K562 (cell line): ENCODE results near the gene ITGB3BP. TPM values are rescaled to one million over a fixed set of nuclear protein-coding genes. Genes with fewer than 3 reads are reported as not detected.

ENCODE experiments used
- ASH1L ChIP-seq: fragments of 450-650 bp; IDR thresholded peaks from 2 replicates; pipeline ENCODE4 v1.6.1; 2018; ENCODE audit warnings: borderline replicate concordance, mild to moderate bottlenecking, low read depth; ENCODE audit not compliant: partially characterized antibody
- C11orf30 ChIP-seq: fragments of 450-650 bp; IDR thresholded peaks from 2 replicates; pipeline ENCODE4 v1.6.1; 2016; ENCODE audit warnings: low read depth, mild to moderate bottlenecking
- CAMTA2 ChIP-seq: fragments of 250-450 bp; sonication (Bioruptor Pico); conservative IDR thresholded peaks from 2 replicates; pipeline ENCODE4 v1.5.1; 2022
- CSDE1 ChIP-seq, 2 experiments: fragments of 450-650 bp; IDR thresholded peaks; 2 replicates each; pipeline ENCODE4 v1.6.1; 2016; ENCODE audit warnings: mild to moderate bottlenecking in 1 of 2
- CXXC5 ChIP-seq: fragments of 250-450 bp; sonication (Bioruptor Pico); IDR thresholded peaks from 2 replicates; pipeline ENCODE4 v1.8.0; 2022; ENCODE audit warnings: inconsistent platforms, mild to moderate bottlenecking, moderate library complexity
- DIDO1 ChIP-seq: fragments of 450-650 bp; IDR thresholded peaks from 2 replicates; pipeline ENCODE4 v1.6.1; 2016; ENCODE audit warnings: low read depth, missing biosample characterization, missing genetic modification characterization
- EZH2 ChIP-seq: IDR thresholded peaks from 2 replicates; pipeline ENCODE4 v1.6.1; 2012; ENCODE audit warnings: low read depth, mild to moderate bottlenecking, inconsistent platforms, low read length, borderline replicate concordance
- HDAC6 ChIP-seq: IDR thresholded peaks from 2 replicates; pipeline ENCODE4 v1.6.1; 2012; ENCODE audit warnings: low read depth, mild to moderate bottlenecking, control low read depth, inconsistent platforms, low read length, moderate library complexity
- HNRNPUL1 ChIP-seq: fragments of 200-400 bp; formaldehyde crosslinking; IDR thresholded peaks from 2 replicates; pipeline ENCODE4 v1.6.1; 2017; ENCODE audit warnings: low read length
- PHTF2 ChIP-seq: fragments of 250-450 bp; sonication (Bioruptor Pico); IDR thresholded peaks from 2 replicates; pipeline ENCODE4 v1.5.0; 2021; ENCODE audit warnings: mild to moderate bottlenecking
- TBP ChIP-seq: optimal IDR thresholded peaks from 2 replicates; pipeline ENCODE3; 2011; ENCODE audit warnings: low read depth, low read length, improper control_type of control experiment
- TGIF2 ChIP-seq: sonication (generic); formaldehyde crosslinking; IDR thresholded peaks from 2 replicates; pipeline ENCODE4 v1.8.1; 2022; ENCODE audit warnings: mild to moderate bottlenecking, missing genetic modification reagents, moderate library complexity
- XRCC3 ChIP-seq: fragments of 450-650 bp; IDR thresholded peaks from 2 replicates; pipeline ENCODE4 v1.6.1; 2017; ENCODE audit warnings: mild to moderate bottlenecking, moderate library complexity
- ZKSCAN8 ChIP-seq: fragments of 200-800 bp; sonication (Bioruptor generic); IDR thresholded peaks from 2 replicates; pipeline ENCODE4 v1.6.1; 2016; ENCODE audit warnings: missing genetic modification characterization, missing compliant biosample characterization
- ZNF146 ChIP-seq: IDR thresholded peaks from one replicate; pipeline ENCODE4 v1.6.1; 2018; ENCODE audit warnings: missing compliant biosample characterization; ENCODE audit not compliant: unreplicated experiment
- ZNF76 ChIP-seq: fragments of 250-450 bp; sonication (Bioruptor Pico); IDR thresholded peaks from 2 replicates; pipeline ENCODE4 v1.4.0; 2020; ENCODE audit warnings: mild to moderate bottlenecking, moderate library complexity, borderline replicate concordance
- polyA plus RNA-seq, 8 experiments: library from polyadenylated mRNA; depleted of rRNA in 4 of 8; stranded (reverse) in 5 of 8; unstranded in 3 of 8; fragments of >200 nt; fragmentation: Nextera tagmentation in 2 of 8; fragmentation: Illumina TruSeq in 1 of 8; extraction: Ambion mirVana in 2 of 8; extraction: Trizol in 1 of 8; gene quantifications; 2 replicates each; pipeline versions ENCODE4 v1.2.1 to v1.2.3, GENCODE V29; 2011 to 2014; ENCODE audit warnings: inconsistent platforms in 1 of 8, missing spikeins in 1 of 8
- total RNA-seq, 7 experiments: library from RNA; depleted of rRNA in 6 of 7; stranded (reverse); fragments of >200 nt in 6 of 7; fragmentation: Illumina TruSeq in 2 of 7; extraction: Trizol in 2 of 7; gene quantifications; 2 replicates each; pipeline versions ENCODE4 v1.2.1 to v1.2.3, GENCODE V29; 2011 to 2021; ENCODE audit warnings: low replicate concordance in 1 of 7
- TF ChIP-seq, protein P1 (sequence below): IDR thresholded peaks from 3 replicates; pipeline ENCODE4 v1.6.1; 2011; ENCODE audit warnings: borderline replicate concordance, mild to moderate bottlenecking; ENCODE audit not compliant: insufficient read length, insufficient read depth
- TF ChIP-seq, protein P2 (sequence below): sonication (generic); formaldehyde crosslinking; IDR thresholded peaks from 2 replicates; pipeline ENCODE4 v1.8.1; 2023; ENCODE audit warnings: missing genetic modification reagents, mild to moderate bottlenecking, borderline replicate concordance
- TF ChIP-seq, protein P3 (sequence below): fragments of 250-450 bp; sonication (Bioruptor Pico); IDR thresholded peaks from 2 replicates; pipeline ENCODE4 v1.6.1; 2021; ENCODE audit warnings: mild to moderate bottlenecking
- TF ChIP-seq, protein P4 (sequence below): sonication (generic); formaldehyde crosslinking; IDR thresholded peaks from 2 replicates; pipeline ENCODE4 v1.8.1; 2023; ENCODE audit warnings: mild to moderate bottlenecking, missing genetic modification reagents

ITGB3BP gene
- total and polyA plus RNA-seq, 9 of the 15 experiments (the other 6 are each of a cell fraction or from before 2014, with no cell fraction given), result 62.8 to 151 (median 110) TPM

DNA sequence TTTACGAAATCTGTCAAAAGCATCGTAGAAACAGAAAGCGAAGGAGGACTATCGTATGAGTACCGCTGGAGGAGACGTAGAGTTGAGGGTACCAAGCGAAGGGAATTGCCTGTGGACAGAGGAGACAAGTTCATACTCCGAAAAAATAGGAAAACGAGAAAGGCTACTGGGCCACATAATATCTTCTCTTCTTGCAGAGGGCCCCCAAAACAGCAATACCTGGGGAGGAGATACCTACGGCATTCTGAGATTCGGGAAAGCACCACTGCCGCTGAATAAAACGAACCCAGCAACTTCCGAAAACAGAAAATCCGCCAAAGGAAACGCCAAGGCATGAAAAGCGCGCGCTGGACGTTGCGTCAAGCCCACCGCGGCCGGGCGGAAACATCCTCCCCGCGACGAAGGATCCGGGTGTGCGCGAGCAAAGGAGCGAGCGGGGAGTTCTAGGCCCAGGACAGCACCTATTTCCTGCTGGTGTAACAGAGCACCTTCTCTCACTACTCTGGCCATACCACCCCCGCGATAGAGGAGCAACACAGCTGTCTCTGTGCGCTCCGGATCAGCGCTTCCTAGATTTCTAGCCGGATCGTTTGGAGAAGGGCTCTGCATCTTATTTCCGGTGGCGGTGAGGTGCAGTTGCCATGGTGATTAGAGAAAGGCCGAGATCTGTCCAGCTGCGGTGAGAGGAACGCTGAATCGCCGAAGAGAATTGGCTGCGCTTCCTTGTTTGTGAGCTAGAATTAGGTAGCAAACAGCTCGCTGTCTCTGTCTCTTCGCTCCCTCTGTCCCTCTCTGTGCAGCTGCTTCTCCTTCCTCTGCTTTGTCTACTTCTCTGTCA lies at the start of gene ITGB3BP, which contains the start of gene EFCAB7 (continued):
- TF ChIP-seq HNRNPUL1 (no peak), ZNF146 (CRISPR knock-in tag) (no peak), CXXC5 (CRISPR knock-in tag) (peak; percentile 94), EZH2 (no peak), ZNF76 (CRISPR knock-in tag) (no peak), CAMTA2 (CRISPR knock-in tag) (no peak), ASH1L (peak; percentile 50), XRCC3 (no peak), C11orf30 (peak; percentile 98), TGIF2 (CRISPR knock-in tag) (peak; percentile 44; the same call in 1 of the 2 replicates), TBP (peak; percentile 92), PHTF2 (CRISPR knock-in tag) (no peak), CSDE1 (IDR thresholded peaks at IDR 0.05) (peak in 1 of 2 experiments; percentile 92; a peak in 2 of 4 replicates), ZKSCAN8 (no peak), HDAC6 (no peak), DIDO1 (tag) (peak; percentile 99)
- TF ChIP-seq, protein P1, sequence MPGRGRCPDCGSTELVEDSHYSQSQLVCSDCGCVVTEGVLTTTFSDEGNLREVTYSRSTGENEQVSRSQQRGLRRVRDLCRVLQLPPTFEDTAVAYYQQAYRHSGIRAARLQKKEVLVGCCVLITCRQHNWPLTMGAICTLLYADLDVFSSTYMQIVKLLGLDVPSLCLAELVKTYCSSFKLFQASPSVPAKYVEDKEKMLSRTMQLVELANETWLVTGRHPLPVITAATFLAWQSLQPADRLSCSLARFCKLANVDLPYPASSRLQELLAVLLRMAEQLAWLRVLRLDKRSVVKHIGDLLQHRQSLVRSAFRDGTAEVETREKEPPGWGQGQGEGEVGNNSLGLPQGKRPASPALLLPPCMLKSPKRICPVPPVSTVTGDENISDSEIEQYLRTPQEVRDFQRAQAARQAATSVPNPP, result no peak
- TF ChIP-seq, protein P2, sequence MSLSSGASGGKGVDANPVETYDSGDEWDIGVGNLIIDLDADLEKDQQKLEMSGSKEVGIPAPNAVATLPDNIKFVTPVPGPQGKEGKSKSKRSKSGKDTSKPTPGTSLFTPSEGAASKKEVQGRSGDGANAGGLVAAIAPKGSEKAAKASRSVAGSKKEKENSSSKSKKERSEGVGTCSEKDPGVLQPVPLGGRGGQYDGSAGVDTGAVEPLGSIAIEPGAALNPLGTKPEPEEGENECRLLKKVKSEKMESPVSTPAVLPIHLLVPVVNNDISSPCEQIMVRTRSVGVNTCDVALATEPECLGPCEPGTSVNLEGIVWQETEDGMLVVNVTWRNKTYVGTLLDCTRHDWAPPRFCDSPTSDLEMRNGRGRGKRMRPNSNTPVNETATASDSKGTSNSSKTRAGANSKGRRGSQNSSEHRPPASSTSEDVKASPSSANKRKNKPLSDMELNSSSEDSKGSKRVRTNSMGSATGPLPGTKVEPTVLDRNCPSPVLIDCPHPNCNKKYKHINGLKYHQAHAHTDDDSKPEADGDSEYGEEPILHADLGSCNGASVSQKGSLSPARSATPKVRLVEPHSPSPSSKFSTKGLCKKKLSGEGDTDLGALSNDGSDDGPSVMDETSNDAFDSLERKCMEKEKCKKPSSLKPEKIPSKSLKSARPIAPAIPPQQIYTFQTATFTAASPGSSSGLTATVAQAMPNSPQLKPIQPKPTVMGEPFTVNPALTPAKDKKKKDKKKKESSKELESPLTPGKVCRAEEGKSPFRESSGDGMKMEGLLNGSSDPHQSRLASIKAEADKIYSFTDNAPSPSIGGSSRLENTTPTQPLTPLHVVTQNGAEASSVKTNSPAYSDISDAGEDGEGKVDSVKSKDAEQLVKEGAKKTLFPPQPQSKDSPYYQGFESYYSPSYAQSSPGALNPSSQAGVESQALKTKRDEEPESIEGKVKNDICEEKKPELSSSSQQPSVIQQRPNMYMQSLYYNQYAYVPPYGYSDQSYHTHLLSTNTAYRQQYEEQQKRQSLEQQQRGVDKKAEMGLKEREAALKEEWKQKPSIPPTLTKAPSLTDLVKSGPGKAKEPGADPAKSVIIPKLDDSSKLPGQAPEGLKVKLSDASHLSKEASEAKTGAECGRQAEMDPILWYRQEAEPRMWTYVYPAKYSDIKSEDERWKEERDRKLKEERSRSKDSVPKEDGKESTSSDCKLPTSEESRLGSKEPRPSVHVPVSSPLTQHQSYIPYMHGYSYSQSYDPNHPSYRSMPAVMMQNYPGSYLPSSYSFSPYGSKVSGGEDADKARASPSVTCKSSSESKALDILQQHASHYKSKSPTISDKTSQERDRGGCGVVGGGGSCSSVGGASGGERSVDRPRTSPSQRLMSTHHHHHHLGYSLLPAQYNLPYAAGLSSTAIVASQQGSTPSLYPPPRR (CRISPR knock-in tag), result no peak
- TF ChIP-seq, protein P3, sequence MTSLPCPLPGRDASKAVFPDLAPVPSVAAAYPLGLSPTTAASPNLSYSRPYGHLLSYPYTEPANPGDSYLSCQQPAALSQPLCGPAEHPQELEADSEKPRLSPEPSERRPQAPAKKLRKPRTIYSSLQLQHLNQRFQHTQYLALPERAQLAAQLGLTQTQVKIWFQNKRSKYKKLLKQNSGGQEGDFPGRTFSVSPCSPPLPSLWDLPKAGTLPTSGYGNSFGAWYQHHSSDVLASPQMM (CRISPR knock-in tag), result no peak
- TF ChIP-seq, protein P4, sequence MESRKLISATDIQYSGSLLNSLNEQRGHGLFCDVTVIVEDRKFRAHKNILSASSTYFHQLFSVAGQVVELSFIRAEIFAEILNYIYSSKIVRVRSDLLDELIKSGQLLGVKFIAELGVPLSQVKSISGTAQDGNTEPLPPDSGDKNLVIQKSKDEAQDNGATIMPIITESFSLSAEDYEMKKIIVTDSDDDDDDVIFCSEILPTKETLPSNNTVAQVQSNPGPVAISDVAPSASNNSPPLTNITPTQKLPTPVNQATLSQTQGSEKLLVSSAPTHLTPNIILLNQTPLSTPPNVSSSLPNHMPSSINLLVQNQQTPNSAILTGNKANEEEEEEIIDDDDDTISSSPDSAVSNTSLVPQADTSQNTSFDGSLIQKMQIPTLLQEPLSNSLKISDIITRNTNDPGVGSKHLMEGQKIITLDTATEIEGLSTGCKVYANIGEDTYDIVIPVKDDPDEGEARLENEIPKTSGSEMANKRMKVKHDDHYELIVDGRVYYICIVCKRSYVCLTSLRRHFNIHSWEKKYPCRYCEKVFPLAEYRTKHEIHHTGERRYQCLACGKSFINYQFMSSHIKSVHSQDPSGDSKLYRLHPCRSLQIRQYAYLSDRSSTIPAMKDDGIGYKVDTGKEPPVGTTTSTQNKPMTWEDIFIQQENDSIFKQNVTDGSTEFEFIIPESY (CRISPR knock-in tag), result peak; percentile 52
